ENCODE results near the gene DPCD. TPM values are rescaled to one million over a fixed set of nuclear protein-coding genes. Genes with fewer than 3 reads are reported as not detected.
A peak's percentile ranks its signal among the peaks of the same experiment; 100 is the strongest.

Gene DPCD
- total and polyA plus RNA-seq, 2 donors (not counting 1 experiment from before 2014, with no cell fraction given), result 23.9 to 40.5 TPM

DNA sequence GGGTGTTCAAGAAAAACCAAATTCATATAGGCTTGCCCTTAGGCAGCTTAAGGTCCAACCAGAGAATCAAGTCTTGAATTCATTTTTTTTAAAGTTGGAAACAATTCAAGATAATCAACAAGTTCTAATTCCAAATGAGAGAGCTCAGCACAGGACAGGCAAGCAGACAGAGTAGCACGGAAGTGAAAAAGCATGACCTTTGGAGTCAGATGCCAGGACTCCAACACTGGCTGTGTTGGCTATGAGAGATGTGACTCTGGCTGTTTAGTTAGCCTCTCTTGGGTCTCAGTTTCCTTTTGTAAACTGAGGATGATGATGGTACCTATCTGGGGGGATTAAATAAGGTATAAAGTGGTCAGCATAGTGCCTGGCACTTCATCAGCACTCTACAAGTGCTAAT lies 57.5 kb downstream of the DPCD start:
- Histone ChIP-seq H2AFZ (ENCODE audit: low read length) (no peak overlapping the region), H3K27ac (ENCODE audit: insufficient read depth, low read length) (no peak overlapping the region), H3K4me1 (ENCODE audit: control insufficient read depth, extremely low read depth, insufficient read depth, low read length) (no peaks in the 10 kb centered on the region), H3K79me2 (ENCODE audit: control insufficient read depth, insufficient read depth, low read length) (no peaks in the 10 kb centered on the region), H3K4me2 (ENCODE audit: extremely low read depth, insufficient read depth, low read length) (no peak overlapping the region), H3K9ac (ENCODE audit: insufficient read depth, low read length) (no peak overlapping the region), H3K27me3 (ENCODE audit: control insufficient read depth, insufficient read depth, low read length) (no peaks in the 10 kb centered on the region), H3K9me3 (ENCODE audit: control insufficient read depth, insufficient read depth, low read depth, low read length) (no peaks in the 10 kb centered on the region), H4K20me1 (ENCODE audit: control insufficient read depth, extremely low read depth, insufficient read depth, low read length) (no peaks in the 10 kb centered on the region), H3K4me3 (replicated peaks in 1 of 4; ENCODE audit: control extremely low read depth in 1 of 4, insufficient read depth in 1 of 4, low read depth in 3 of 4, low read length in 4 of 4) (no peak overlapping the region), H3K36me3 (ENCODE audit: control insufficient read depth, insufficient read depth, low read length) (no peaks in the 10 kb centered on the region)
- no peak for TF ChIP-seq EZH2 (IDR thresholded peaks at IDR 0.05; ENCODE audit: low read length, missing control alignments)
- no peak for TF ChIP-seq CTCF (conservative IDR thresholded peaks at IDR 0.05 in 1 of 2, IDR thresholded peaks at IDR 0.05 in 1 of 2; ENCODE audit: low read depth in 1 of 2, low read length in 2 of 2)
- DNase-seq (ENCODE audit: low read depth in 2 of 2), result no peak

DNA sequence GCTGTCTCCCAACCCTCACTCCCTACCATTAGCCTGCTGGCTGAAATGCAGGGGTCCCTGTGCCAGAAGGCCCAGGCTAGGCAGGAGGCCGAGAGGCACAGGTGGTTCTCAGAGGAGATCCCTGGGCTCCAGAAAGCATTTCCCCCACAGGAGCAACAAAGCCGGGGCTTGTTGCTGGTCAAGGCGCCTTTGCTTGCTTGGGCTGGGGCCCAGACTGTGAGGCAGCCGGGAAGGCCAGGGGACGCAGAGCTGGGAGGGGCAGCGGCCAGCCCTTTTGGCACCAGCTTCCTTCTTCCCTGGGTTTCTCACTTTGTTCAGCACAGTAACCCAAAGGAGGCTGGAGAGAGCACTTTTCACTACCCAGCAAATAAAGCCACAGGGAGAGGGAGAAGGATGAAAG lies 58.2 kb downstream of the DPCD start:
- Histone ChIP-seq H3K4me3 (replicated peaks in 1 of 4; ENCODE audit: control extremely low read depth in 1 of 4, insufficient read depth in 1 of 4, low read depth in 3 of 4, low read length in 4 of 4) (no peak overlapping the region), H3K27ac (ENCODE audit: insufficient read depth, low read length) (no peak overlapping the region), H3K4me2 (ENCODE audit: extremely low read depth, insufficient read depth, low read length) (no peak overlapping the region), H2AFZ (ENCODE audit: low read length) (no peak overlapping the region), H3K36me3 (ENCODE audit: control insufficient read depth, insufficient read depth, low read length) (no peaks in the 10 kb centered on the region), H3K27me3 (ENCODE audit: control insufficient read depth, insufficient read depth, low read length) (no peaks in the 10 kb centered on the region), H3K79me2 (ENCODE audit: control insufficient read depth, insufficient read depth, low read length) (no peaks in the 10 kb centered on the region), H3K9me3 (ENCODE audit: control insufficient read depth, insufficient read depth, low read depth, low read length) (no peaks in the 10 kb centered on the region), H4K20me1 (ENCODE audit: control insufficient read depth, extremely low read depth, insufficient read depth, low read length) (no peaks in the 10 kb centered on the region), H3K9ac (ENCODE audit: insufficient read depth, low read length) (no peak overlapping the region), H3K4me1 (ENCODE audit: control insufficient read depth, extremely low read depth, insufficient read depth, low read length) (no peaks in the 10 kb centered on the region)
- no peak for TF ChIP-seq EZH2 (IDR thresholded peaks at IDR 0.05; ENCODE audit: low read length, missing control alignments)
- DNase-seq (ENCODE audit: low read depth in 2 of 2), result no peak

DNA sequence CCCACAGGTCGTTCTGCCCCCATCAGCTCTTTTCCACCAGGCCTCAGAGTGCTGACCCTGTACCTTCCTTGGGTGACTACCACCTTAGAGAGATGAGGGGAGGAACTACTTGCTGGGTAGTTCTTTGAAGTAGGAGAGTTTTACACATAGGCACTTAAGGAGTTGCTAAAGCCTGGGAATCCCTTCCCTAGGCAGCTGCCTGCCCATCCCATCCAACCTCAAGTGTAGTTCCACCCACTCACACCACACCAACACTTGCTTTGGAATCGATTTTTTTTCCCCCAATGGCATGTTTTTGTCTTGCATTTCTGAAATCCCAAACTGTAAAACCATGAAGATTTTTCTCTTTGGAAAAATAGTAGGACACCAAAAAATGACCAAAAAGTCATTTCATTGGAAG lies 59.1 kb downstream of the DPCD start:
- no peaks in the 10 kb centered on the region for H3K79me2 ChIP-seq (ENCODE audit: control insufficient read depth, insufficient read depth, low read length)
- H4K20me1 ChIP-seq (ENCODE audit: control insufficient read depth, extremely low read depth, insufficient read depth, low read length), result no peaks in the 10 kb centered on the region
- H3K4me1 ChIP-seq (ENCODE audit: control insufficient read depth, extremely low read depth, insufficient read depth, low read length), result no peaks in the 10 kb centered on the region
- no peak overlapping the region for H2AFZ ChIP-seq (ENCODE audit: low read length)
- H3K9me3 ChIP-seq (ENCODE audit: control insufficient read depth, insufficient read depth, low read depth, low read length), result no peaks in the 10 kb centered on the region
- no peaks in the 10 kb centered on the region for H3K27me3 ChIP-seq (ENCODE audit: control insufficient read depth, insufficient read depth, low read length)
- no peak for TF ChIP-seq EZH2 (IDR thresholded peaks at IDR 0.05; ENCODE audit: low read length, missing control alignments)
- TF ChIP-seq CTCF (conservative IDR thresholded peaks at IDR 0.05 in 1 of 2, IDR thresholded peaks at IDR 0.05 in 1 of 2; ENCODE audit: low read depth in 1 of 2, low read length in 2 of 2), result no peak
- peak in 1 of 2 donors; percentile 4 for DNase-seq (ENCODE audit: low read depth in 2 of 2)
- no peak overlapping the region for H3K4me3 ChIP-seq (replicated peaks in 1 of 4; ENCODE audit: control extremely low read depth in 1 of 4, insufficient read depth in 1 of 4, low read depth in 3 of 4, low read length in 4 of 4)
- no peak overlapping the region for H3K9ac ChIP-seq (ENCODE audit: insufficient read depth, low read length)
- H3K27ac ChIP-seq (ENCODE audit: insufficient read depth, low read length), result no peak overlapping the region
- H3K36me3 ChIP-seq (ENCODE audit: control insufficient read depth, insufficient read depth, low read length), result no peaks in the 10 kb centered on the region
- no peak overlapping the region for H3K4me2 ChIP-seq (ENCODE audit: extremely low read depth, insufficient read depth, low read length)

All from fibroblast of lung (primary cell).